Spinal cord (tissue), 10 donors: ENCODE data around the gene KCTD21. TPM values are rescaled to one million over a fixed set of nuclear protein-coding genes. Genes with fewer than 3 reads are reported as not detected.
"Not testable (repeated sequence)": the region's sequence is repeated elsewhere in the genome, so short reads cannot be mapped to it uniquely, and the experiment has no call there.

Experiments used
- DNase-seq, 6 donors: peaks; one replicate each; pipeline versions ENCODE4 v3.0.0 to v3.0.0-alpha.2; 2013 to 2015; ENCODE audit warnings: low spot score in 6 of 6, low read depth in 4 of 6
- H3K27ac ChIP-seq: one replicate; pipeline ENCODE4 v1.5.1; 2013; ENCODE audit warnings: low read depth, low read length, control low read depth
- H3K27me3 ChIP-seq: one replicate; pipeline ENCODE4 v1.6.1; 2013; ENCODE audit warnings: low read length; ENCODE audit not compliant: control insufficient read depth, insufficient read depth
- H3K36me3 ChIP-seq: one replicate; pipeline ENCODE4 v1.6.1; 2013; ENCODE audit warnings: low read length; ENCODE audit not compliant: control insufficient read depth, insufficient read depth
- H3K4me1 ChIP-seq: one replicate; pipeline ENCODE4 v1.6.1; 2013; ENCODE audit warnings: low read length; ENCODE audit not compliant: control insufficient read depth, insufficient read depth
- H3K4me3 ChIP-seq: one replicate; pipeline ENCODE4 v1.5.1; 2013; ENCODE audit warnings: low read depth, low read length, control low read depth
- H3K9me3 ChIP-seq: one replicate; pipeline ENCODE4 v1.6.1; 2013; ENCODE audit warnings: low read length; ENCODE audit not compliant: control insufficient read depth, insufficient read depth
- WGBS: methylation state at CpG from one replicate; pipeline ENCODE4 v1.1.5; 2013; ENCODE audit warnings: missing lambda C conversion rate; ENCODE audit not compliant: insufficient coverage; 5-methylcytosine and 5-hydroxymethylcytosine counted together
- polyA plus RNA-seq, 2 donors: library from polyadenylated mRNA; unstranded; fragments of 120-200 nt; gene quantifications; one replicate each; pipeline ENCODE4 v1.2.1, GENCODE V29; 2013; ENCODE audit not compliant: insufficient read length in 2 of 2
- total RNA-seq, 2 donors: library from RNA; depleted of rRNA in 1 of 2; stranded (reverse); fragments of 120-200 nt in 1 of 2; fragments of >200 nt in 1 of 2; gene quantifications; one replicate each; pipeline versions ENCODE4 v1.2.3 to v1.2.4, GENCODE V29; 2013 to 2014
- donor health status: healthy.

The KCTD21 gene
- total and polyA plus RNA-seq, 4 donors, result 7.6 to 17.6 (median 14.6) TPM

GRCh38 chr11:78181185-78181584, 7.2 kb downstream of the KCTD21 start:
- H3K4me1 ChIP-seq, result no peaks in the 10 kb centered on the region
- WGBS, result 100% methylated on average over 1 of the region's 2 CpGs
- no peaks in the 10 kb centered on the region for H3K9me3 ChIP-seq
- H3K27me3 ChIP-seq, result no peaks in the 10 kb centered on the region
- DNase-seq, result no peak
- H3K36me3 ChIP-seq, result peaks cover 11% of the 10 kb centered on the region
- H3K27ac ChIP-seq, result no peak overlapping the region
- no peak overlapping the region for H3K4me3 ChIP-seq

GRCh38 chr11:78180751-78181150, 7.7 kb downstream of the KCTD21 start:
- H3K27me3 ChIP-seq, result no peaks in the 10 kb centered on the region
- H3K27ac ChIP-seq, result no peak overlapping the region
- H3K4me1 ChIP-seq, result no peaks in the 10 kb centered on the region
- no peak overlapping the region for H3K4me3 ChIP-seq
- no peaks in the 10 kb centered on the region for H3K9me3 ChIP-seq
- no peak for DNase-seq
- no CpG with 5 or more reads among the region's 4 CpGs for WGBS
- H3K36me3 ChIP-seq, result peaks cover 11% of the 10 kb centered on the region

GRCh38 chr11:78179459-78180071, 8.9 kb downstream of the KCTD21 start:
- H3K27ac ChIP-seq, result no peak overlapping the region
- no peak for DNase-seq
- WGBS, result 88% methylated on average over 6 of the region's 7 CpGs
- H3K36me3 ChIP-seq, result peaks cover 11% of the 10 kb centered on the region
- H3K4me1 ChIP-seq, result no peaks in the 10 kb centered on the region
- H3K27me3 ChIP-seq, result no peaks in the 10 kb centered on the region
- no peak overlapping the region for H3K4me3 ChIP-seq
- H3K9me3 ChIP-seq, result no peaks in the 10 kb centered on the region

- H3K9me3 ChIP-seq, result no peaks in the 10 kb centered on the region
- peaks cover 26% of the 10 kb centered on the region for H3K36me3 ChIP-seq
- 97% methylated on average over 7 of the region's 7 CpGs for WGBS
- no peaks in the 10 kb centered on the region for H3K4me1 ChIP-seq
- no peak overlapping the region for H3K4me3 ChIP-seq
- no peak for DNase-seq
- H3K27ac ChIP-seq, result no peak overlapping the region
- H3K27me3 ChIP-seq, result no peaks in the 10 kb centered on the region
Measured at GRCh38 chr11:78177216-78177615, 11.2 kb downstream of the KCTD21 start.

GRCh38 chr11:78176605-78177141, 11.8 kb downstream of the KCTD21 start:
- H3K27me3 ChIP-seq, result no peaks in the 10 kb centered on the region
- WGBS, result 88% methylated on average over 2 of the region's 10 CpGs
- no peak overlapping the region for H3K27ac ChIP-seq

GRCh38 chr11:78175862-78176261, 12.6 kb downstream of the KCTD21 start:
- peaks cover 35% of the 10 kb centered on the region for H3K36me3 ChIP-seq
- not testable (repeated sequence) for H3K4me1 ChIP-seq, DNase-seq, H3K27me3 ChIP-seq, H3K9me3 ChIP-seq, H3K27ac ChIP-seq, H3K4me3 ChIP-seq
- 100% methylated on average over 1 of the region's 3 CpGs for whole genome bisulfite sequencing

More at GRCh38 chr11:78176605-78177141, 11.8 kb downstream of the KCTD21 start:
- Histone ChIP-seq H3K36me3 (peaks cover 32% of the 10 kb centered on the region), H3K4me1 (no peaks in the 10 kb centered on the region), H3K9me3 (no peaks in the 10 kb centered on the region), H3K4me3 (no peak overlapping the region)
- DNase-seq, result no peak

- Histone ChIP-seq H3K27ac (no peak overlapping the region), H3K4me1 (peaks cover 13% of the 10 kb centered on the region)
- WGBS, result 93% methylated on average over 3 of the region's 6 CpGs
Measured at GRCh38 chr11:78171951-78172350, 16.5 kb downstream of the KCTD21 start.

GRCh38 chr11:78170874-78171549, 17.4 kb downstream of the KCTD21 start:
- H3K9me3 ChIP-seq, result no peaks in the 10 kb centered on the region
- peaks cover 33% of the 10 kb centered on the region for H3K36me3 ChIP-seq
- H3K27ac ChIP-seq, result no peak overlapping the region
- WGBS, result 93% methylated on average over 4 of the region's 7 CpGs
- DNase-seq, result no peak
- H3K27me3 ChIP-seq, result no peaks in the 10 kb centered on the region
- H3K4me1 ChIP-seq, result peaks cover 13% of the 10 kb centered on the region
- no peak overlapping the region for H3K4me3 ChIP-seq

More at GRCh38 chr11:78171951-78172350, 16.5 kb downstream of the KCTD21 start:
- no peak overlapping the region for H3K4me3 ChIP-seq
- no peak for DNase-seq
- no peaks in the 10 kb centered on the region for H3K27me3 ChIP-seq
- no peaks in the 10 kb centered on the region for H3K9me3 ChIP-seq
- peaks cover 36% of the 10 kb centered on the region for H3K36me3 ChIP-seq

- 96% methylated on average over 11 of the region's 11 CpGs for WGBS
Measured at GRCh38 chr11:78170413-78170812, 18.0 kb downstream of the KCTD21 start.

More at GRCh38 chr11:78170413-78170812, 18.0 kb downstream of the KCTD21 start:
- DNase-seq, result no peak
- Histone ChIP-seq H3K4me3 (no peak overlapping the region), H3K9me3 (no peaks in the 10 kb centered on the region), H3K36me3 (peaks cover 33% of the 10 kb centered on the region), H3K27me3 (no peaks in the 10 kb centered on the region), H3K27ac (no peak overlapping the region), H3K4me1 (peaks cover 13% of the 10 kb centered on the region)
